ENCODE results near the gene ZNF181.

- TF ChIP-seq EZH2 (IDR thresholded peaks at IDR 0.05; ENCODE audit: low read length) (no peak), CTCF (optimal IDR thresholded peaks at IDR 0.05 in 1 of 3, IDR thresholded peaks at IDR 0.05 in 1 of 3, conservative IDR thresholded peaks at IDR 0.05 in 1 of 3; ENCODE audit: extremely low read depth in 1 of 3, insufficient read depth in 2 of 3, low read length in 3 of 3) (no peak)
These were observed 40.8 kb downstream of the ZNF181 start for GRCh38 chr19:34774857-34775256.

Data from keratinocyte (primary cell).